Neural progenitor cell (in vitro differentiated cells): Measurements from ENCODE around the gene PPARG.

Experiments used
- EZH2 ChIP-seq: fragments of 200-600 bp; sonication (generic); IDR thresholded peaks from 2 replicates; pipeline ENCODE4 v1.6.1; 2017; ENCODE audit warnings: antibody characterized with exemption, mild to moderate bottlenecking, moderate library complexity
- EZH2phosphoT487 ChIP-seq: fragments of 200-600 bp; sonication (generic); IDR thresholded peaks from 2 replicates; pipeline ENCODE4 v1.6.1; 2017; ENCODE audit warnings: antibody characterized with exemption
- TF ChIP-seq, protein P1 (sequence below): fragments of 200-600 bp; sonication (generic); IDR thresholded peaks from 2 replicates; pipeline ENCODE4 v1.5.1; 2017; ENCODE audit warnings: antibody characterized with exemption, mild to moderate bottlenecking

DNA sequence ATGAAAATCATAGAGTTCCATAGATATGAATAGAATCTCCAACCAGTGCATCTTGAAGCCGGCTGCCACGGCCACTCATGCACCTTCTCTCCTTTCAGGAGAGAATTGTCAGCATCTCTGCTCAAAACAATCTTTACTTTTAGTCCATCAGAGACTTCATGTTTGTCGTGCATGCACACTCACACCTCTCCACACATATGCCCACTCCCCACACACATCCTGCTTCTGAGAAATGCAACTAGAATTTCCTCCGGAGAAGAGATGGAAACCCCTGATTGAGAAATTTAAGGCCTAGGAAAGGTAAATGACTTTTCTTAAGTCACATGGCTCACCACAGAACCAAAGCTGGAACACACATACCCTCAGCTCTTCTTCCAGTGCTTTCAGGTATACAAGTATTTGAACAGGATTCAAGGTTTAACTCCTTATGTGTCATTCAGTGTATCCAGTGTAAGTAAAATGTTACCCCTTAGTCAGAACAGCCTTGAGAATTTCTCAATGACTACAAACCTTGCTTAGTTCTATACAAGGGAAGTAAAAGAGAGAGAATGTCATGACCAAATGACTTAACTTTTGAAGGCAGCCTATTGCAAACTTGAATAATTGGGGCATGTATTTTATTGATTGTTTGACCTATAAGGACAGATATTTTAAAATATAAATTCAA is 126.3 kb downstream of the PPARG start:
- TF ChIP-seq, protein P1, sequence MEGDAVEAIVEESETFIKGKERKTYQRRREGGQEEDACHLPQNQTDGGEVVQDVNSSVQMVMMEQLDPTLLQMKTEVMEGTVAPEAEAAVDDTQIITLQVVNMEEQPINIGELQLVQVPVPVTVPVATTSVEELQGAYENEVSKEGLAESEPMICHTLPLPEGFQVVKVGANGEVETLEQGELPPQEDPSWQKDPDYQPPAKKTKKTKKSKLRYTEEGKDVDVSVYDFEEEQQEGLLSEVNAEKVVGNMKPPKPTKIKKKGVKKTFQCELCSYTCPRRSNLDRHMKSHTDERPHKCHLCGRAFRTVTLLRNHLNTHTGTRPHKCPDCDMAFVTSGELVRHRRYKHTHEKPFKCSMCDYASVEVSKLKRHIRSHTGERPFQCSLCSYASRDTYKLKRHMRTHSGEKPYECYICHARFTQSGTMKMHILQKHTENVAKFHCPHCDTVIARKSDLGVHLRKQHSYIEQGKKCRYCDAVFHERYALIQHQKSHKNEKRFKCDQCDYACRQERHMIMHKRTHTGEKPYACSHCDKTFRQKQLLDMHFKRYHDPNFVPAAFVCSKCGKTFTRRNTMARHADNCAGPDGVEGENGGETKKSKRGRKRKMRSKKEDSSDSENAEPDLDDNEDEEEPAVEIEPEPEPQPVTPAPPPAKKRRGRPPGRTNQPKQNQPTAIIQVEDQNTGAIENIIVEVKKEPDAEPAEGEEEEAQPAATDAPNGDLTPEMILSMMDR = no peak
- TF ChIP-seq EZH2phosphoT487 (no peak), EZH2 (no peak)
